Stimulated activated CD4-positive, alpha-beta T cell treated with anti-CD3 and anti-CD28 coated beads, Interleukin-4, amount 100 ng/mL, for 48 hours (primary cell): ENCODE measurements around the gene PNMT.
"Not testable (repeated sequence)": the region's sequence is repeated elsewhere in the genome, so short reads cannot be mapped to it uniquely, and the experiment has no call there.

Experiments
- DNase-seq, 2 donors: peaks; one replicate each; pipeline ENCODE4 v3.0.0-alpha.2; 2020; ENCODE audit warnings: low read depth in 2 of 2

The PNMT gene

DNA sequence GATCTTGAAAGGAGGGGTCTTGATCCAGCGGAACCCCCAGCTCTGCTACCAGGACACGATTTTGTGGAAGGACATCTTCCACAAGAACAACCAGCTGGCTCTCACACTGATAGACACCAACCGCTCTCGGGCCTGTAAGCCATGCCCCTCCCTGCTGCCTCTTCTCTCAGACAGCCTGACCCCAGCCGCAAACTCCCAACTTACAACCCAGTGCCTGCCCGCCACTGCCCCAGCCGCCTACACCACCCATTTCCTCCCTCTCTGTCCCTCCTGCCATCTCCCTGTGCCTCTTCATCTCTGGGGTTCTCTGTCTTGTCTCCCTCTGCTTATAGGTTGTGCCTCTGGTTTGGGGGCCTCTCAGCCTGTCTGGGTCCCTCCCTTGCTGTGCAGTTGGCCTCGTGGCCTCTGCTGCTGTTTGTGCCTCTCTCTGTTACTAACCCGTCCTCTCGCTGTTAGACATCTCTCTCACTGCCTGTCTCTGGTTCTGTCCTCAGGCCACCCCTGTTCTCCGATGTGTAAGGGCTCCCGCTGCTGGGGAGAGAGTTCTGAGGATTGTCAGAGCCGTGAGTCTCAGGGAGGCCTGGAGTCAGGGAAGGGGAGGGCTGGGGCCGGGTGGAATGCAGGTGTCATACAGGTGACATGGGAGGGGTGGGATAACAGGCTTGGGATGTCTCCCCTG is 41.2 kb downstream of the PNMT start:
- no peak for DNase-seq

GRCh38 chr17:39709998-39710964 is 42.0 kb downstream of the PNMT start:
- DNase-seq, result no peak

GRCh38 chr17:39711071-39711470 is 42.8 kb downstream of the PNMT start:
- not testable (repeated sequence) for DNase-seq

- no peak for DNase-seq
These were observed 43.6 kb downstream of the PNMT start for GRCh38 chr17:39711851-39712250.

GRCh38 chr17:39714234-39714633 is 46.0 kb downstream of the PNMT start:
- no peak for DNase-seq

GRCh38 chr17:39715375-39716072 is 47.3 kb downstream of the PNMT start:
- no peak for DNase-seq

GRCh38 chr17:39716073-39716818 is 48.0 kb downstream of the PNMT start:
- DNase-seq, result no peak

DNA sequence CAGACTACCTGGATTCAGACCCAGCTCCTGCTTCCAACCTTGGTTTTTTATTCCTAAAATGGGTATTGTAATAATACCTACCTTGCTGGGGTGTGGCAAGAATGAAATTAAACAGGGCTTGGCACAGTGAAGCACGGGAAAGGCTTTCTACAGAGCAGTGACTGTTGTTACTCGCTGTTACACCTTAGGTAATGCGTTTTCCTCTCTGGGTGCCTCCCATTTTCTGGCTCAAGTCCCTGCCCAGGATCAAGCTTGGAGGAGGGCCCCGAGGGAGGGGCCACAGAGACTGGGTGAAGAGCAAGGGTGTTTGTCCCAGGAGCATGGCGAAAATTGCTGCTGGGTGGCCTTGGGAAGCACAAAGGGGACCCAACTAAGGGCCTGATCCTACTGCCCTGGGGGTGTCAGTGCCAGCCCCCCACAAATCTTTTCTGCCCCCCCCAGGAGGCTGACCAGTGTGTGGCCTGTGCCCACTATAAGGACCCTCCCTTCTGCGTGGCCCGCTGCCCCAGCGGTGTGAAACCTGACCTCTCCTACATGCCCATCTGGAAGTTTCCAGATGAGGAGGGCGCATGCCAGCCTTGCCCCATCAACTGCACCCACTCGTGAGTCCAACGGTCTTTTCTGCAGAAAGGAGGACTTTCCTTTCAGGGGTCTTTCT is 48.8 kb downstream of the PNMT start:
- DNase-seq, result no peak

GRCh38 chr17:39717660-39718059 is 49.4 kb downstream of the PNMT start:
- no peak for DNase-seq

GRCh38 chr17:39719563-39720355 is 51.5 kb downstream of the PNMT start:
- no peak for DNase-seq
